ENCODE data around the gene CARM1. TPM values are rescaled to one million over a fixed set of nuclear protein-coding genes. Genes with fewer than 3 reads are reported as not detected.
"Not testable (repeated sequence)": the region's sequence is repeated elsewhere in the genome, so short reads cannot be mapped to it uniquely, and the experiment has no call there.

The CARM1 gene
- total RNA-seq, 1 experiment from 2014 or later, result 35.7 TPM

DNA sequence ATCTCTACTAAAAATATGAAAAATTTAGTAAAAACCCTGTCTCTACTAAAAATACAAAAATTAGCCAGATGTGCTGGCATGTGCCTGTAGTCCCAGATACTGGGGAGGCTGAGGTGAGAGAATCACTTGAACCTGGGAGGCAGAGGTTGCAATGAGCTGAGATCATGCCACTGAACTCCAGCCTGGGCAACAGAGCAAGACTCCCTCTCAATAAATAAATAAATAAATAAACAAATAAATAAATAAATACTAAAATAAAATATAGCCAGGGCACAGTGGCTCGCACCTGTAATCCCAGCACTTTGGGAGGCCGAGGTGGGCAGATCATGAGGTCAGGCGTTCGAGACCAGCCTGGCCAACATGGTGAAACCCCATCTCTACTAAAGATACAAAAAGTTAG, 72.1 kb downstream of the CARM1 start:
- H3K9me3 ChIP-seq (replicated peaks); H3K4me3 ChIP-seq; DNase-seq; H3K27ac ChIP-seq; H3K27me3 ChIP-seq; H3K36me3 ChIP-seq: not testable (repeated sequence)
- H3K4me1 ChIP-seq, result peaks cover 21% of the 10 kb centered on the region

DNA sequence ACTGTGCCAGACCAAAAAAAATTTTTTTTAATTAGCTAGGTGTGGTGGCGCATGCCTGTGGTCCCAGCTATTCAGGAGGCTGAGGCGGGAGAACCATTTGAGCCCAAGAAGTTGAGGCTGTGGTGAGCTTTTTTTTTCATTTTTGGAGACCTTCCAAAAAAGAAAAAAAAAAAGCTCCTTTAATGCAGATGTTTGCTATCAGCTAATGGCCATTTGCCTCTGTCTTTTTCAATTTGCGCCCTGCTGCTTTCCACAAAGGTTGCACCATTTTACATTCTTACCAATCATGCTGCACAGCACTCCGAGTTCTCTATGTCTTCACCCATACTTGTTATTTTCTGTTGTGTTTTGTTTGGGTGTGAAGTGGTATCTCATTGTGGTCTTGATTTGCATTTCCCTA, 73.9 kb downstream of the CARM1 start:
- H3K27me3 ChIP-seq, result no peaks in the 10 kb centered on the region
- no peaks in the 10 kb centered on the region for H3K9me3 ChIP-seq (replicated peaks)
- no peaks in the 10 kb centered on the region for H3K36me3 ChIP-seq
- H3K4me1 ChIP-seq, result peaks cover 27% of the 10 kb centered on the region
- H3K27ac ChIP-seq, result no peak overlapping the region
- no peak for DNase-seq
- H3K4me3 ChIP-seq, result no peak overlapping the region

DNA sequence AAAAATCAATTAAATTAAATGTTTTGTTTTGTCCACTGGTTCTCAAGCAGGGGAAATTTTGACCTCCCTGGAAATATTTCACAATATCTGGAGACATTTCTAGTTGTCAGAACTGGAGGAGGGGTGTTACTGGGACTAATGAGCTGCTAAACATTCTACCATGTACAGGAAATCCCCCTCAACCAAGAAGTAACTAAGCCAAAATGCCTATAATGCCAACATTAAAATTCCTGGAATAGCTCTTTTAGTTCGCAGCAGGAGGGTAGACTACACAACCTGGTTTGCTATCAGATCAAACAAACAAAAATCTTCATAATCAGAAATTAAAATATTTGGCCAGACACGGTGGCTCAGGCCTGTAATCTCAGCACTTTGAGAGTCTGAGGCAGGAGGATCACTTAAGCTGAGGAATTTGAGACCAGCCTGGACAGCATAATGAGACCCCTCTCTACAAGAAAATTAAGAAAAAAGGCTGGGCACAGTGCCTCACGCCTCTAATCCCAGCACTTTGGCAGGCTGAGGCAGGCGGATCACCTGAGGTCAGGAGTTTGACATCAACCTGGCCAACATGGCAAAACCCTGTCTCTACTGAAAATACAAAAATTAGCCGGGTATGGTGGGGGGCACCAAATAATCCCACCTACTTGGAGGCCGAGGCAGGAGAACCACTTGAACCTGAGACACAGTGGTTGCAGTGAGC, 75.8 kb downstream of the CARM1 start:
- Histone ChIP-seq H3K27me3 (no peaks in the 10 kb centered on the region), H3K36me3 (no peaks in the 10 kb centered on the region), H3K27ac (peak overlapping the region; percentile 58), H3K4me3 (no peak overlapping the region), H3K4me1 (peaks cover 27% of the 10 kb centered on the region), H3K9me3 (replicated peaks) (no peaks in the 10 kb centered on the region)
- no peak for DNase-seq

DNA sequence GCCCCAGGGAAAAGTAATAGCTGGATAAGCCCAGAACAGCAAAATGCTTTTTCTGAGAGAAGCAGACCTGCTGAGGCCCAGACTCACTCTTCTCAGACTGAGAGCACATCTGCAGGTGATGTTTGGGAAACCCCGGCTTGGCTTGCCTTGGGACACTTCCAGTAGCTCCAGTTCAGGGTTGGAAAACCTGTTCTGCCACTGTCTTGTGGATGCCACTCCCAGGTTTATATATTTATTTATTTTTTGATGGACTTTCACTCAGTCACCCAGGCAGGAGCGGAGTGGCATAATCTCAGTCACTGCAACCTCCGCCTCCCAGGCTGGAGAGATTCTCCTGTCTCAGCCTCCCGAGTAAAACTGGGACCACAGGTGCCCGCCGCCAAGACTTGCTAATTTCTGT, 81.5 kb downstream of the CARM1 start:
- no peak for DNase-seq
- Histone ChIP-seq H3K36me3 (no peaks in the 10 kb centered on the region), H3K9me3 (replicated peaks) (no peaks in the 10 kb centered on the region), H3K27ac (no peak overlapping the region), H3K4me3 (no peak overlapping the region), H3K27me3 (no peaks in the 10 kb centered on the region), H3K4me1 (peaks cover 6% of the 10 kb centered on the region; the same call in 1 of the 2 replicates)

DNA sequence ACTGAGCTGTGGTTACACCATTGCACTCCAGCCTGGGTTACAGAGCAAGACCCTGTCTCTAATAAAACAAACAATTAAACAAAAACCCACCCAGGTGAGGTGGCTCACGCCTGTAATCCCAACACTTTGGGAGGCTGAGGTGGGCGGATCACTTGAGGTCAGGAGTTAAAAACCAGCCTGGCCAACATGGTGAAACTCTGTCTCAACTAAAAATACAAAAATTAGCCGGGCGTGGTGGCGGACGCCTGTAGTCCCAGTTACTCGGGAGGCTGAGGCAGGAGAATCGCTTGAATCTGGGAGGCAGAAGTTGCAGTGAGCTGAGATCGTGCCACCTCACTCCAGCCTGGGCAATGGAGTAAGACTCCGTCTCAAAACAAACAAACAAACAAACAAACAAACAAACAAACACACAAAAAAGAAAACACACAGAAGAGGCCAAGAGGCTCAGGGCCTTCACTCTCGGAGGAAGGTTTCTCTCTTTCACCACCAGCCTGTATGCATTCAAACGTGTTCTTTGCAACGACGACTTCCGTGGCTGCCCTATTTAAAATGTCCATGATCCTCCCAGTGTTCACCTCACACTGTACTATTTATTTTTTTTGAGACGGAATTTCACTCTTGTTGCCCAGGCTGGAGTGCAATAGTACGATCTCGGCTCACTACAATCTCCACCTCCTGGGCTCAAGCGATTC, 88.1 kb downstream of the CARM1 start:
- H3K4me3 ChIP-seq, result peak overlapping the region; percentile 80
- not testable (repeated sequence) for DNase-seq; H3K9me3 ChIP-seq (replicated peaks); H3K27me3 ChIP-seq; H3K4me1 ChIP-seq; H3K36me3 ChIP-seq
- H3K27ac ChIP-seq, result peak overlapping the region; percentile 86; the same call in 1 of the 2 replicates

DNA sequence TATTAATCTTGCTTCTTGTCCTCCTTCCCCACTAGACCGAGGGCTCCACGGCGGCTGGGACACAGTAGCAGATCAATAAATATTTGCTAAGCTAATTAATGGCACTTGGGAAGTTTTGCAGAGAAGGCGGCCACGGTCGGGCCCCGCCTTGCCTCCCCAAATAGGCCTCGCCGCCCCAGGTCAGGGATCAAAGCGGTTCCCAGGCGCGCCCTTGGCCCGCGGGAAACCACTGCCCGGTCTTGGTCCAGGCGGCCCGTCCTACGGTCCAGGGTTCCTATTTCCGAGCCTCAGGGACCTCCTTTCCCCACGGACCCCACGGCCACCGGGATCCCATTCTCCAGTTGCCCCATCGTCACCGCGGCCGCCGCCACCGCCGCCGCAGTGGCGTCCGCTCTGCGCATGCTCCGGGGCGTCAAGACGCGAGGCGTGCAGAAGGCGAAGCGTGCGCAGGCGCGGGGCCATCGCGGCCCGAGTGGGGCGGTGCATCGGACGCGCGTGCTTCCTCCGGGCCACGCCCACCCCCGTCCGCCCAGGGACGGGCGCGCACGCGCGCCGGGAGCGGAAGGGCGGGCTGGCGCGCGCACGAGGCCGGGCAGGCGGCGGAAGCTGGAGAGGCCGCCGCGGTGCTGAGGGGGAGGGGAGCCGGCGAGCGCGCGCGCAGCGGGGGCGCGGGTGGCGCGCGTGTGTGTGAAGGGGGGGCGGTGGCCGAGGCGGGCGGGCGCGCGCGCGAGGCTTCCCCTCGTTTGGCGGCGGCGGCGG, 89.1 kb downstream of the CARM1 start, which contains the start of gene SMARCA4:
SMARCA4 (plus strand) TSS at position 717 of the 759 bp plus-strand sequence. CDS start 23,122 bp downstream, outside the sequence.
- H3K27me3 ChIP-seq, result no peaks in the 10 kb centered on the region
- DNase-seq, result peak; percentile 95 to 96
- H3K9me3 ChIP-seq (replicated peaks), result no peaks in the 10 kb centered on the region
- 0 out of 2 replicates have a peak, but pooled peaks cover 2% of the 10 kb centered on the region for H3K36me3 ChIP-seq
- H3K27ac ChIP-seq, result peak within 1 kb of the TSS; percentile 86
- H3K4me1 ChIP-seq, result peaks cover 7% of the 10 kb centered on the region; the same call in 1 of the 2 replicates
- peak within 1 kb of the TSS; percentile 80 for H3K4me3 ChIP-seq

DNA sequence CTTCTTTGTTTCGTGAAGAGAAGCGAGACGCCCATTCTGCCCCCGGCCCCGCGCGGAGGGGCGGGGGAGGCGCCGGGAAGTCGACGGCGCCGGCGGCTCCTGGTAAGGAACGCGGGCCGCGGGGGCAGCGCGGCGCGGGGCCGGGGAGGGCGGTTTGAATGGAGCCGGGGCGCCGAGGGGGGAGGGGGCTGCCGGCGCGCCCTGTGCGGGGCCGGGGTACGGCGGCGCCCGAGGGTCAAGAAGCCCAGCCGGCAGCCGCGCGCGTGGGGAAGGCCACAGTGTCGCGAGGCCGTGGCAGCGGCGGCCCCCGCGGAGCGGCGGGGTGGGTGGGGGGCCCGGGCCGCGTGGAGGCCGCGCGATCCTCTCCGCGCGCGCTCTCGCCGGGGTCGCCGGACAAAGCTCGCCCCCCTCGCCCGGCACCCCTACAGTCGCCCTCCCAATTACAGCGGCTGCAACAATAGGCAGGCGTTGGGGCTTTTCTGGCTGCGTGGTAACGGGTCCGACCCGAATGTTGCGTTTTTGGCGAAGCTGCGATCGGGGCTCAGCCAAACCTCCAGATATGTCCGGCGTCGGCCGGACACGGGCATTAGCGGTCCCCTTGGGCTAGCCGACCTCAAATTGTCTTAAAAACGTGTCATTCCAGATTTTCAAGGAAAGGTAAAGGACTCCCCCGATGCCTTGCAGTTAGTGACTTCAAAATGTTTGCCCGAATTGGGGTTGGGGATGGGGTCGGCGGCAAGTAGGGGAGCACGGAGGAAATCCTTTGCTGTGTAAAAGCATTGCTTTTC, 89.9 kb downstream of the CARM1 start:
- no peaks in the 10 kb centered on the region for H3K27me3 ChIP-seq
- H3K4me1 ChIP-seq, result peaks cover 7% of the 10 kb centered on the region; the same call in 1 of the 2 replicates
- no peaks in the 10 kb centered on the region for H3K9me3 ChIP-seq (replicated peaks)
- H3K36me3 ChIP-seq, result 0 out of 2 replicates have a peak, but pooled peaks cover 2% of the 10 kb centered on the region
- H3K27ac ChIP-seq, result peak overlapping the region; percentile 86
- peak; percentile 49 to 51 for DNase-seq
- peak overlapping the region; percentile 80 for H3K4me3 ChIP-seq

DNA sequence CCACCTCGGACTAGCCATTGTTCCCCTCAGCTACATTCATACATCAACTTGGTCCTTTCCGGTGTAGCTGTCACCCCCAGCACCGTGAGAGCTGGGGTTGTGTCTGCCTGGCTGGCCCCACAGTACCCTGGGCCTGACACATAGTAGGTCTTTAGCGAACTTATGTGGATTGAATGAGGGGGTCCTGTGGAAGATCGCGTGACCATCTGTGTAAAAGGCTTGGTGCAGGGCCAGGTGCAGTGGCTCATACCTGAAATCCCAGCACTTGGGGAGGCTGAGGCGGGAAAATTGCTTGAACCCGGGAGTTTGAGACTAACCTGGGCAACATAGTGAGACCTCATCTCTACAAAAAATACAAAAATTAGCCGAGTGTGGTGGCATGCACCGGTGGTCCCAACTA, 91.5 kb downstream of the CARM1 start:
- Histone ChIP-seq H3K27ac (no peak overlapping the region), H3K4me1 (peaks cover 7% of the 10 kb centered on the region; the same call in 1 of the 2 replicates), H3K9me3 (replicated peaks) (no peaks in the 10 kb centered on the region), H3K27me3 (no peaks in the 10 kb centered on the region), H3K4me3 (no peak overlapping the region), H3K36me3 (0 out of 2 replicates have a peak, but pooled peaks cover 2% of the 10 kb centered on the region)
- DNase-seq, result no peak

DNA sequence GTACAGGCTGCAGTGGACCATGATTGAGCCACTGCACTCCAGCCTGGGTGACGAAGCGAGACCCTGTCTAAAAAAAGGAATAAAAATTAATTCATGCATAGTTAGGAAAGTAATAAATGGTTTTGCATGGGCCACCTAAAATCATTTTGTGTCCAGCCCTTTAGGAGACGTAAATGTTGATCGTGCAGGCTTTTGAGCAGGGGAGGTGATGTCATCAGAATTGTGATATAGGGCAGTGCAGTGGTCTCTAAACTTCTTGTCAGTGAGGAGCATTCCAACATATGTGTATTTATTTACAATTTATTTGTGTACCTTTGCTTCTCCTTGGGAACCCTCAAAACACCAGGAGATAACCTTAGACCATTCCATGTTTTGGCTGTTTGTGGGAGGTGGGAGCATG, 92.5 kb downstream of the CARM1 start:
- Histone ChIP-seq H3K27ac (no peak overlapping the region), H3K9me3 (replicated peaks) (no peaks in the 10 kb centered on the region), H3K36me3 (peaks cover 2% of the 10 kb centered on the region; the same call in 1 of the 2 replicates), H3K4me3 (no peak overlapping the region), H3K4me1 (peaks cover 7% of the 10 kb centered on the region; the same call in 1 of the 2 replicates), H3K27me3 (no peaks in the 10 kb centered on the region)
- no peak for DNase-seq

DNA sequence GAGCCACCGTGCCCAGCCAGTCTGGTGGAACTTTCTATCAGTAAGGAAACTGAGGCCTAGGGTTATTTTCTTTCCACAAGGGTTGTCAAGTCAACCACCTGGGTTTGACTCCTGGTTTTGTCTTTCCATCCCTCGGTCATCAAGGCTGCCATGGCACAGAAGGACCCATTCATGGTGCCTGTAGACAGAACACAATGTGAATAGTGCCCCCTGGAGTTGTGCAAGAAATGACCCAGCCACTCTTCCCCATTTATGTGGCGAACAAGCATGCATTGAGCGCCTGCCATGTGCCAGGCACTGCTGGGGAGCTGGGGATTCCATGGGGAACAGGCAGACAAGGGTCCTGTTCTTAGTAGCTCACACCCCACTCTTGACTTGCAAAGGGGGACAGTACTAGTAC, 93.5 kb downstream of the CARM1 start:
- H3K27ac ChIP-seq, result no peak overlapping the region
- peaks cover 7% of the 10 kb centered on the region; the same call in 1 of the 2 replicates for H3K4me1 ChIP-seq
- no peaks in the 10 kb centered on the region for H3K27me3 ChIP-seq
- H3K4me3 ChIP-seq, result no peak overlapping the region
- no peaks in the 10 kb centered on the region for H3K9me3 ChIP-seq (replicated peaks)
- peaks cover 2% of the 10 kb centered on the region; the same call in 1 of the 2 replicates for H3K36me3 ChIP-seq
- no peak for DNase-seq

DNA sequence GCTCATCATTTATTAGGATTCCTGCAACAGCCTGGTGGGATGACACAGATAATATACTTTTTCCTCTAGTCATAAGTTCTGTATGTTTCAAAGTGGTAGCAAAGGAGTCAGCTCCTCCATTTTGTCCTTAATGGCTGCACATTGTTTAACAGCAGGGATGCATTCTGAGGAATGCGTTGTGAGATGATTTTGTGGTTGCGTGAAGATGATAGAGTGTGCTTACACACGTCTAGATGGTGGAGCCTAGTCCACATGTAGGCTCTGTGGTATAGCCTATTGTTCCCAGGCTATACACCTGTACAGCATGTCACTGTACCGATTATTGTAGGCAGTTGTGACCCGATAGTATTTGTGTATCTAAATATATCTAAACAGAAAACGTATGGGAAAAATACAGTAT, 94.0 kb downstream of the CARM1 start:
- no peaks in the 10 kb centered on the region for H3K27me3 ChIP-seq
- no peak for DNase-seq
- peaks cover 2% of the 10 kb centered on the region; the same call in 1 of the 2 replicates for H3K36me3 ChIP-seq
- no peak overlapping the region for H3K27ac ChIP-seq
- H3K4me1 ChIP-seq, result peaks cover 7% of the 10 kb centered on the region; the same call in 1 of the 2 replicates
- H3K4me3 ChIP-seq, result no peak overlapping the region
- H3K9me3 ChIP-seq (replicated peaks), result no peaks in the 10 kb centered on the region

DNA sequence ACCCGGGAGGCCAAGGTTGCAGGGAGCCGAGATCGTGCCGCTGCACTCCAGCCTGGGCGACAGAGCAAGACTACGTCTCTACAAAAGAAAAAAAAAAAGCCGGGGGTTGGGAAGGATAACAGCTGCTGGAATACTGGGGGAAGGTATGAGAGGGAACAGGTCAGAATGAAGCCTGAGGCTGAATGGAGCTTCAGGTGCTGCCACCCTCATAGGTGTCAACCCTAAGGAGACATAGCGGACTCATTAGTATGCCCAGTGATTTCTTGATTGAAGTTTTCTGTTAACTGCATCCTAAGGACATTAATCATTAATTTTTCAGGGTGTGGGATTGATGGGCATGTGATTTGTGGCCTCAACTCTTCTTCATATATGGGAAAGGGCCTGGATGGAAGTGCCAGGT, 95.5 kb downstream of the CARM1 start:
- DNase-seq, result no peak
- Histone ChIP-seq H3K36me3 (peaks cover 2% of the 10 kb centered on the region; the same call in 1 of the 2 replicates), H3K27me3 (no peaks in the 10 kb centered on the region), H3K9me3 (replicated peaks) (no peaks in the 10 kb centered on the region), H3K27ac (no peak overlapping the region), H3K4me1 (peaks cover 7% of the 10 kb centered on the region; the same call in 1 of the 2 replicates), H3K4me3 (no peak overlapping the region)

DNA sequence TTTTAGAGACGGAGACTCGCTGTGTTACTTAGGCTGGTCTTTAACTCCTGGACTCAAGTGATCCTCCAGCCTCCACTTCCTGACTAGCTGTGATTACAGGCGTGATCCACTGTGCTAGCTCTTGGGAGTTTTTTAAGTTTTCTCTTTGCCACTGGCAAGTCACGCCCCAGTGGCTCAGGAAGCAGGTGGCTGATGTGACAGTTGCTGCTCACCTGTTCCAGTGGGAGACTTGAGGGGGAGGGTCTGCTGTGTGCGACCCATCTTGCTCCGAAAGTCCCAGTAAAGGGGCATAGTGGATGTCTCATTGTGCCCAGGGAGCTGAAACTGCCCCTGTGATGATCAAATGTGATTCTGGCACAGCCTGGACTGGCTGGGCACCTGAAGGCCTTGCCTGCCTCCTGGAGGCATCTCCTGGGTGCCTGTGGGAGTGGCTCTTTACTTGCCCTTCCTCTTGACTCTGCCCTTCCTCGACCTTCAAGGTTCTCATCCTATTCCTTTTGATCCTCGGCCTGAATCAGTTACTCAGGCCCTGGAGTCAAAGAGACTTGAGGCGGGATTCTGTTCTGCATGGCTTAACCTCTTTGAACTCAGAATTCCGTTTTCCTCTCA, 97.3 kb downstream of the CARM1 start:
- Histone ChIP-seq H3K4me3 (no peak overlapping the region), H3K36me3 (peaks cover 2% of the 10 kb centered on the region; the same call in 1 of the 2 replicates), H3K27me3 (no peaks in the 10 kb centered on the region), H3K9me3 (replicated peaks) (no peaks in the 10 kb centered on the region), H3K4me1 (peaks cover 7% of the 10 kb centered on the region; the same call in 1 of the 2 replicates), H3K27ac (no peak overlapping the region)
- DNase-seq, result no peak
